Measurements from ENCODE around the gene B4GALNT1.

Gene B4GALNT1

GRCh38 chr12:57609781-57610553 is 23.0 kb downstream of the B4GALNT1 start:
- Histone ChIP-seq H3K9ac (ENCODE audit: low read length) (no peak overlapping the region), H2AFZ (ENCODE audit: low read depth, low read length) (peak overlapping the region; percentile 37), H2BK15ac (ENCODE audit: low read depth, poor library complexity, severe bottlenecking) (peak overlapping the region; percentile 1), H3K79me1 (replicated peaks; ENCODE audit: low read length, poor library complexity, severe bottlenecking) (peaks cover 18% of the 10 kb centered on the region), H3K27ac (ENCODE audit: low read length, poor library complexity, severe bottlenecking) (no peak overlapping the region), H2BK5ac (ENCODE audit: low read depth, low read length, poor library complexity, severe bottlenecking) (no peak overlapping the region), H3K4me3 (ENCODE audit: insufficient read depth in 1 of 2, low read depth in 1 of 2, low read length in 2 of 2) (peak overlapping the region; percentile 8 to 70), H2BK12ac (ENCODE audit: low read length in 2 of 2) (peak overlapping the region in 1 of 2 experiments; percentile 10), H4K8ac (ENCODE audit: low read length) (peak overlapping the region; percentile 74), H3K36me3 (ENCODE audit: control insufficient read depth in 1 of 2, insufficient read depth in 2 of 2, low read depth in 1 of 2, low read length in 2 of 2) (peaks cover 0 to 44% of the 10 kb centered on the region in 2 experiments), H3K4ac (ENCODE audit: low read depth in 1 of 2, low read length in 2 of 2) (peak overlapping the region in 1 of 2 experiments; percentile 2), H3K9me3 (ENCODE audit: control insufficient read depth, low read length) (no peaks in the 10 kb centered on the region), H3K4me1 (ENCODE audit: control insufficient read depth, insufficient read depth, low read depth, low read length) (peaks cover 22% of the 10 kb centered on the region), H3K14ac (ENCODE audit: low read length in 2 of 2) (no peak overlapping the region), H2BK120ac (ENCODE audit: low read depth, low read length) (no peak overlapping the region), H2AK5ac (ENCODE audit: low read length, severe bottlenecking) (no peak overlapping the region), H3K4me2 (ENCODE audit: low read length, poor library complexity, severe bottlenecking) (peak overlapping the region; percentile 17), H3K27me3 (ENCODE audit: control insufficient read depth in 1 of 2, insufficient read depth in 1 of 2, low read length in 2 of 2) (peaks cover 0 to 58% of the 10 kb centered on the region in 2 experiments), H3K18ac (ENCODE audit: low read depth in 1 of 2, low read length in 2 of 2) (peak overlapping the region; percentile 2 to 29), H3K23ac (ENCODE audit: low read length in 2 of 2) (no peak overlapping the region), H4K91ac (ENCODE audit: low read length) (peak overlapping the region; percentile 2)
- WGBS = 19% methylated on average over 34 of the region's 34 CpGs
- DNase-seq = no peak

GRCh38 chr12:57609101-57609780 is 23.8 kb downstream of the B4GALNT1 start:
- Histone ChIP-seq H2AK5ac (ENCODE audit: low read length, severe bottlenecking) (no peak overlapping the region), H3K27ac (ENCODE audit: low read length, poor library complexity, severe bottlenecking) (no peak overlapping the region), H2BK120ac (ENCODE audit: low read depth, low read length) (no peak overlapping the region), H3K79me1 (replicated peaks; ENCODE audit: low read length, poor library complexity, severe bottlenecking) (peaks cover 15% of the 10 kb centered on the region), H2BK15ac (ENCODE audit: low read depth, poor library complexity, severe bottlenecking) (no peak overlapping the region), H3K23ac (ENCODE audit: low read length in 2 of 2) (no peak overlapping the region), H2AFZ (ENCODE audit: low read depth, low read length) (no peak overlapping the region), H3K27me3 (ENCODE audit: control insufficient read depth in 1 of 2, insufficient read depth in 1 of 2, low read length in 2 of 2) (peaks cover 0 to 54% of the 10 kb centered on the region in 2 experiments), H3K4ac (ENCODE audit: low read depth in 1 of 2, low read length in 2 of 2) (no peak overlapping the region), H2BK5ac (ENCODE audit: low read depth, low read length, poor library complexity, severe bottlenecking) (no peak overlapping the region), H3K36me3 (ENCODE audit: control insufficient read depth in 1 of 2, insufficient read depth in 2 of 2, low read depth in 1 of 2, low read length in 2 of 2) (peaks cover 0 to 37% of the 10 kb centered on the region in 2 experiments), H3K14ac (ENCODE audit: low read length in 2 of 2) (no peak overlapping the region), H4K91ac (ENCODE audit: low read length) (no peak overlapping the region), H3K4me3 (ENCODE audit: insufficient read depth in 1 of 2, low read depth in 1 of 2, low read length in 2 of 2) (no peak overlapping the region), H3K4me1 (ENCODE audit: control insufficient read depth, insufficient read depth, low read depth, low read length) (peaks cover 23% of the 10 kb centered on the region), H3K9ac (ENCODE audit: low read length) (no peak overlapping the region), H2BK12ac (ENCODE audit: low read length in 2 of 2) (no peak overlapping the region), H3K9me3 (ENCODE audit: control insufficient read depth, low read length) (no peaks in the 10 kb centered on the region), H3K4me2 (ENCODE audit: low read length, poor library complexity, severe bottlenecking) (no peak overlapping the region), H3K18ac (ENCODE audit: low read depth in 1 of 2, low read length in 2 of 2) (no peak overlapping the region), H4K8ac (ENCODE audit: low read length) (no peak overlapping the region)
- DNase-seq = no peak
- 66% methylated on average over 14 of the region's 19 CpGs for WGBS

- DNase-seq = no peak
- no peak overlapping the region for H3K27ac ChIP-seq (ENCODE audit: low read length, poor library complexity, severe bottlenecking)
- no peak overlapping the region for H3K18ac ChIP-seq (ENCODE audit: low read depth in 1 of 2, low read length in 2 of 2)
- no peak overlapping the region for H2BK5ac ChIP-seq (ENCODE audit: low read depth, low read length, poor library complexity, severe bottlenecking)
- H3K36me3 ChIP-seq (ENCODE audit: control insufficient read depth in 1 of 2, insufficient read depth in 2 of 2, low read depth in 1 of 2, low read length in 2 of 2) = peaks cover 0 to 27% of the 10 kb centered on the region in 2 experiments
- peaks cover 27% of the 10 kb centered on the region for H3K4me1 ChIP-seq (ENCODE audit: control insufficient read depth, insufficient read depth, low read depth, low read length)
- H2BK12ac ChIP-seq (ENCODE audit: low read length in 2 of 2) = no peak overlapping the region
- no peak overlapping the region for H2AK5ac ChIP-seq (ENCODE audit: low read length, severe bottlenecking)
- no peak overlapping the region for H2BK120ac ChIP-seq (ENCODE audit: low read depth, low read length)
- no peak overlapping the region for H3K4me2 ChIP-seq (ENCODE audit: low read length, poor library complexity, severe bottlenecking)
- H3K23ac ChIP-seq (ENCODE audit: low read length in 2 of 2) = no peak overlapping the region
- no peak overlapping the region for H2AFZ ChIP-seq (ENCODE audit: low read depth, low read length)
- H4K91ac ChIP-seq (ENCODE audit: low read length) = no peak overlapping the region
- H3K27me3 ChIP-seq (ENCODE audit: control insufficient read depth in 1 of 2, insufficient read depth in 1 of 2, low read length in 2 of 2) = peaks cover 0 to 42% of the 10 kb centered on the region in 2 experiments
- H3K14ac ChIP-seq (ENCODE audit: low read length in 2 of 2) = no peak overlapping the region
- H3K9me3 ChIP-seq (ENCODE audit: control insufficient read depth, low read length) = no peaks in the 10 kb centered on the region
- WGBS = 91% methylated on average over 12 of the region's 12 CpGs
- no peak overlapping the region for H4K8ac ChIP-seq (ENCODE audit: low read length)
- H3K4ac ChIP-seq (ENCODE audit: low read depth in 1 of 2, low read length in 2 of 2) = no peak overlapping the region
- H3K4me3 ChIP-seq (ENCODE audit: insufficient read depth in 1 of 2, low read depth in 1 of 2, low read length in 2 of 2) = no peak overlapping the region
- H3K9ac ChIP-seq (ENCODE audit: low read length) = no peak overlapping the region
- peaks cover 15% of the 10 kb centered on the region for H3K79me1 ChIP-seq (replicated peaks; ENCODE audit: low read length, poor library complexity, severe bottlenecking)
- H2BK15ac ChIP-seq (ENCODE audit: low read depth, poor library complexity, severe bottlenecking) = no peak overlapping the region
Measured at GRCh38 chr12:57607958-57608663, 24.9 kb downstream of the B4GALNT1 start.

- no peak overlapping the region for H2BK15ac ChIP-seq (ENCODE audit: low read depth, poor library complexity, severe bottlenecking)
- H3K4me2 ChIP-seq (ENCODE audit: low read length, poor library complexity, severe bottlenecking) = no peak overlapping the region
- H3K9me3 ChIP-seq (ENCODE audit: control insufficient read depth, low read length) = no peaks in the 10 kb centered on the region
- no peak overlapping the region for H2BK12ac ChIP-seq (ENCODE audit: low read length in 2 of 2)
- H2BK120ac ChIP-seq (ENCODE audit: low read depth, low read length) = no peak overlapping the region
- H4K91ac ChIP-seq (ENCODE audit: low read length) = no peak overlapping the region
- H3K18ac ChIP-seq (ENCODE audit: low read depth in 1 of 2, low read length in 2 of 2) = no peak overlapping the region
- no peak overlapping the region for H2AFZ ChIP-seq (ENCODE audit: low read depth, low read length)
- H2AK5ac ChIP-seq (ENCODE audit: low read length, severe bottlenecking) = no peak overlapping the region
- DNase-seq = no peak
- H3K4me3 ChIP-seq (ENCODE audit: insufficient read depth in 1 of 2, low read depth in 1 of 2, low read length in 2 of 2) = no peak overlapping the region
- no peak overlapping the region for H3K14ac ChIP-seq (ENCODE audit: low read length in 2 of 2)
- no peak overlapping the region for H3K9ac ChIP-seq (ENCODE audit: low read length)
- H3K4me1 ChIP-seq (ENCODE audit: control insufficient read depth, insufficient read depth, low read depth, low read length) = peaks cover 23% of the 10 kb centered on the region
- peaks cover 0 to 31% of the 10 kb centered on the region in 2 experiments for H3K27me3 ChIP-seq (ENCODE audit: control insufficient read depth in 1 of 2, insufficient read depth in 1 of 2, low read length in 2 of 2)
- no peak overlapping the region for H3K23ac ChIP-seq (ENCODE audit: low read length in 2 of 2)
- H4K8ac ChIP-seq (ENCODE audit: low read length) = no peak overlapping the region
- H2BK5ac ChIP-seq (ENCODE audit: low read depth, low read length, poor library complexity, severe bottlenecking) = no peak overlapping the region
- no peak overlapping the region for H3K4ac ChIP-seq (ENCODE audit: low read depth in 1 of 2, low read length in 2 of 2)
- peaks cover 15% of the 10 kb centered on the region for H3K79me1 ChIP-seq (replicated peaks; ENCODE audit: low read length, poor library complexity, severe bottlenecking)
- WGBS = 99% methylated on average over 7 of the region's 11 CpGs
- H3K27ac ChIP-seq (ENCODE audit: low read length, poor library complexity, severe bottlenecking) = no peak overlapping the region
- H3K36me3 ChIP-seq (ENCODE audit: control insufficient read depth in 1 of 2, insufficient read depth in 2 of 2, low read depth in 1 of 2, low read length in 2 of 2) = peaks cover 0 to 29% of the 10 kb centered on the region in 2 experiments
Measured at GRCh38 chr12:57606821-57607220, 26.2 kb downstream of the B4GALNT1 start.

Measured in mesenchymal stem cell (in vitro differentiated cells and primary cell).